Fibroblast of skin of left quadriceps (primary cell): Measurements from ENCODE around the gene ZNF385D.
A peak's percentile ranks its signal among the peaks of the same experiment; 100 is the strongest.

Experiments used
- DNase-seq, 2 experiments: peaks; one replicate each; pipeline ENCODE4 v3.0.0-alpha.2; 2013; ENCODE audit warnings: low read depth in 2 of 2

The ZNF385D gene

GRCh38 chr3:21672303-21672702 is 78.7 kb downstream of the ZNF385D start:
- peak; percentile 46 for DNase-seq

GRCh38 chr3:21670386-21670785 is 80.6 kb downstream of the ZNF385D start:
- no peak for DNase-seq

- DNase-seq, result no peak
These were observed 83.0 kb downstream of the ZNF385D start for GRCh38 chr3:21668012-21668411.

- no peak for DNase-seq
These were observed 85.4 kb downstream of the ZNF385D start for GRCh38 chr3:21665444-21666100.

- DNase-seq, result no peak
These were observed 86.0 kb downstream of the ZNF385D start for GRCh38 chr3:21664996-21665395.

GRCh38 chr3:21662403-21662802 is 88.6 kb downstream of the ZNF385D start:
- DNase-seq, result no peak

- peak; percentile 67 for DNase-seq
These were observed 96.3 kb downstream of the ZNF385D start for GRCh38 chr3:21654662-21655061.

DNA sequence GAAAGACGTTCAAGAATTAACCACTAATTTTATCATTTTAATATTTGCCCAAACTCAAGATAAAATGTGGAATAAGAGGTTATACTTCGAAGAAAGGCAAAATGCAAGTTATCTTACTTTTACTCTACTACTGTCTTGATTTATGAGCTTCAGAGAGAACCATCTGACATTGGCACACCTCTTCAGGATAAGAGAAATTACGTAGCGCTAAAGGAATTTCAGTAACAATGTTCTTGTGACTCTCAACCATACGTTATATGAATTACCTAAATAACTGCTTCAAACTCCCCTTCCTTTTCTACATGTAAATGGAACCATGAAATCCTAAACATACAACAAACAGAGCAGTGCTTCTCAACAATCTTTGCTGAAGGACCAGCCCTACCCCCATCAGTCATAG is 96.8 kb downstream of the ZNF385D start:
- no peak for DNase-seq

GRCh38 chr3:21649519-21649918 is 101.5 kb downstream of the ZNF385D start:
- no peak for DNase-seq

DNA sequence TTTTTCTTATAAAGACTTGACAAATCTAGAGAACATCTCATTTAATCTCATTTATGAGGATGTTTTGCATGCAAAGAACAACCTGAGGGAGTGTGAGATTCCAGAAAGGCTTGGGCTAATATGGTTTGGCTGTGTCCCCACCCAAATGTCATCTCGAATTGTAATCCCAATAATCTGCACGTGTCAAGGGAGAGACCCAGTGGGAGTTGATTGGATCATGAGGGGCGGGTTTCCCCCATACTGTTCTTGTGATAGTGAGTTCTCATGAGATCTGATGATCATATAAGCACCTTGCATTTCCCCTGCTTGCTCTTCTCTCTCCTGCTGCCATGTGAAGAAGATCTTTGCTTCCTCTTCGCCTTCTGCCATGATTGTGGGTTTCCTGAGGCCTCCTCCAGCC is 103.0 kb downstream of the ZNF385D start:
- DNase-seq, result no peak

DNA sequence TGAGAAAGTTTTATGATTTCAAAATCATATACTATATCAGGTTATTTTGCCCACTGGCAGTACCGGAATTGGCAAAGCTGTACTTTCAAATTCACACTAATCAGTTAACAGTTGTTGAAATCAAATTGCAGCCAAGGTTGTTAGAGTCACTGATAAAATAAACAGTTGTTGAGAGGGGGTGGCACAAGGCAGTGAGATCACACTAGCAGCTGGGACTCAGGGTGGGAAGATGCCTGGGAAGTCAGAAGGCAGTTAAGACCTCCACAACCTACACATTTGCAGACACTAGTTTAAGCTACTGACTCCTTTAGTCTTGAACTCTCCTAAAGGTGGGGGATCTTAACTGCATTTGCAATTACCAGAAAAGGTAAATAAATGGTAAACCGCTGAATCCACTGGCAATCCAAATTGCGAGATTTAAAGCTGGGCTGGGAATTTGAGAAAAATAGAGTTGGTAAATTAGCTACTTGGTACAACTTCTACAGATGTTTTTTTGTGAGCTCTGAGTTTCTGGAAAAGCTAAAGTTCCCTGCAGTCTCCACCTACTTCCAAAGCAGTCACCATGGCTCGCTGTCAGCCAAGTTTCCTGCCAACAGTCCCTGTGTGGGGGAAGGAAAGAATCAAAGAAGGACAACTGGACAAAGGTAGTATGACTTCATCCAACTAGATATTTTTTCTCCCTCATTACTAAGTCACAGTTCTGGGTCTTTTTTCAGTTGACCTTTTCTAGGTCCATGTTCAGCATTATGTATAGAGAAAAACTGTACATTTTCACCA is 105.7 kb downstream of the ZNF385D start:
- DNase-seq, result no peak

- no peak for DNase-seq
These were observed 106.7 kb downstream of the ZNF385D start for GRCh38 chr3:21644268-21644667.

GRCh38 chr3:21643752-21644151 is 107.3 kb downstream of the ZNF385D start:
- DNase-seq, result no peak

DNA sequence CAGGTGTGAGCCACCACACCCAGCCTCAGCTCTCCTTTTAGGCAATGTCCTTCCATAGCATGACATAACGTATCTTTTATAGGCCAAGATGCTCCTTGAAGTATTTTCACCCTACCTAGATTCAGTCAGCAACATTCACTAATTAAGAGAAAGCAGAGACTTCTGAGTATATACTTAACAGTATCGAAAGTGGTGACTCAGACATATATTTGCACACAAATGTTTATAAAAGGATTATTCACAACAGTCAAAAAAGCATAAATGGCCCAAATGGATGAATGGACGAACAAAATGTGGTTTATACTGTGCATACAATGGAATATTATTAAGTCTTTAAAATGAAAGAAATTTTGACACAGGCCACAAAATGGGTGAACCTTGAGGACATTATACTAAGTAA is 108.6 kb downstream of the ZNF385D start:
- DNase-seq, result no peak

DNA sequence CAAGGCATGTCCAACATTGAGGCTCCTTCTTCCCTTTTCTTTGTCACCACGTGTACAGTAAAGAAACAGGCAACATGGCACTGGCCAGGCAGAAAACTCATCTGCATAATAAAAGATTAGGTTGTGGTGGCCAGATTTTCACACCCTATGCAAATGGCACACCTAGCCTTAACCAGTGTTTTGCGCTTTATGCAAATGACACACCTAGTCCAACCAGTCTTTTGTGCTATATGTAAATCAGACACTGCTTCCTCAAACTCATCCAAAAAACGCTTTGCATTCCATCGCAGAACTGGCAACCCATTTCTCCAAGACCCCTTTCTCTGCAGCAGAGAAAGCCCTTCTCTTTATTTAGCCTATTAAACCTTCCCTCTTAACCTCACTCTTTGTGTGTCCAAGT is 109.1 kb downstream of the ZNF385D start:
- DNase-seq, result no peak

DNA sequence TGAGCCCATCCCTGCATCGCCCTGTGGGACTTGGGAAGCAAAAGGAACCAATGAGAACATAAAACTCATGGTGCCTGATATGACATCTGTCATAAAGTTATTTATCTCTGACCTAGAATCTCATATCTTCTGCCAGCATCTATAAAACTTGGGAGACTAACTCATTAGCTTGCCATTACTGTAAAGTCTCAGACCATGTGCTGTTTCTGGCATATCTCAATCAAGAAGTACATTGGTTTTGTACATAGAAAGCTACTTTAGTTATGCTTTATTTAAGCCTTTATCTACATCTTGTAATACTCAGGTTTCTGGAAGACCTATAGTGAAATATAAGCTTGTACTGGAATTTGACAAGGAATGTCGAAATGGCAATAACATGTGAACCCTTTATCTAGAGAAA is 112.5 kb downstream of the ZNF385D start:
- no peak for DNase-seq

- no peak for DNase-seq
These were observed 116.9 kb downstream of the ZNF385D start for GRCh38 chr3:21634112-21634511.

- DNase-seq, result no peak
These were observed 126.5 kb downstream of the ZNF385D start for GRCh38 chr3:21624524-21624923.

GRCh38 chr3:21621181-21621651 is 129.8 kb downstream of the ZNF385D start:
- DNase-seq, result peak; percentile 61 to 69

GRCh38 chr3:21620511-21621155 is 130.4 kb downstream of the ZNF385D start:
- no peak for DNase-seq

DNA sequence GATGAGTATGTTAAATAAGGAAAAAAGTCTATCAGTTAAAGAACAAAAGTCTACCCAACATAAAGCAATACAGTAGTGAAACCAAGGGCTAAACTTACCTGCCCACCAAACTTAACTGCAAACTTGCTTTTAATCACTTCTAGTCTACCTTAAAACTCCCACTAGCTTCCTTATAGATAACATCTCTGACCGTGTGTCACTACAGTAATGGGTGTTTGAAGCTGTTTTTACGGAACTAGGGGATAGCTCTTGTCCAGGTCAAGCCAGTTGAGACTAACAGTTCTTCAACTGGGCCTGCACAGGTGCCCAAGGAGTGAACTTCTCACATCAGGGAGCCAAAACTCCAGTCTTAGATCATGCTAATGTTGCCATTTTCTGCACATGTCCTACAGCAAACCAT is 132.3 kb downstream of the ZNF385D start:
- DNase-seq, result no peak

GRCh38 chr3:21613372-21614070 is 137.5 kb downstream of the ZNF385D start:
- no peak for DNase-seq
